GM19025 (cell line): Measurements from ENCODE around the gene PMEPA1.
A peak's percentile ranks its signal among the peaks of the same experiment; 100 is the strongest.
"Not testable (repeated sequence)": the region's sequence is repeated elsewhere in the genome, so short reads cannot be mapped to it uniquely, and the experiment has no call there.

Source experiments
- ATAC-seq: cut with Tn5 transposase; IDR thresholded peaks from one replicate; pipeline ENCODE4 v1.9.1; 2021; ENCODE audit warnings: mild to moderate bottlenecking, low read depth, moderate library complexity; ENCODE audit not compliant: unreplicated experiment

Gene PMEPA1

GRCh38 chr20:57654363-57654997, 55.3 kb downstream of the PMEPA1 start:
- ATAC-seq: peak; percentile 64

GRCh38 chr20:57653910-57654309, 55.9 kb downstream of the PMEPA1 start:
- ATAC-seq: no peak

GRCh38 chr20:57653546-57653900, 56.3 kb downstream of the PMEPA1 start:
- no peak for ATAC-seq

- no peak for ATAC-seq
Measured at GRCh38 chr20:57652606-57653545, 56.9 kb downstream of the PMEPA1 start.

GRCh38 chr20:57651881-57652605, 57.8 kb downstream of the PMEPA1 start:
- ATAC-seq: no peak

- ATAC-seq: no peak
Measured at GRCh38 chr20:57650756-57651483, 58.9 kb downstream of the PMEPA1 start.

- ATAC-seq: no peak
Measured at GRCh38 chr20:57650266-57650665, 59.5 kb downstream of the PMEPA1 start.

GRCh38 chr20:57649617-57650015, 60.2 kb downstream of the PMEPA1 start:
- no peak for ATAC-seq

GRCh38 chr20:57648878-57649616, 60.8 kb downstream of the PMEPA1 start:
- ATAC-seq: no peak

GRCh38 chr20:57647933-57648785, 61.7 kb downstream of the PMEPA1 start:
- ATAC-seq: no peak

GRCh38 chr20:57647006-57647932, 62.5 kb downstream of the PMEPA1 start:
- ATAC-seq: no peak

GRCh38 chr20:57638895-57639236, 70.9 kb downstream of the PMEPA1 start:
- no peak for ATAC-seq

- ATAC-seq: no peak
Measured at GRCh38 chr20:57638173-57638894, 71.5 kb downstream of the PMEPA1 start.

GRCh38 chr20:57633945-57634491, 75.8 kb downstream of the PMEPA1 start:
- no peak for ATAC-seq

GRCh38 chr20:57632286-57632685, 77.5 kb downstream of the PMEPA1 start:
- no peak for ATAC-seq

GRCh38 chr20:57630061-57630460, 79.8 kb downstream of the PMEPA1 start:
- no peak for ATAC-seq

GRCh38 chr20:57629491-57629901, 80.3 kb downstream of the PMEPA1 start:
- ATAC-seq: not testable (repeated sequence)
